H7 (cell line): ENCODE measurements around the gene PLXND1. TPM values are rescaled to one million over a fixed set of nuclear protein-coding genes. Genes with fewer than 3 reads are reported as not detected.
"Not testable (repeated sequence)": the region's sequence is repeated elsewhere in the genome, so short reads cannot be mapped to it uniquely, and the experiment has no call there.

Source experiments
- DNase-seq: peaks from one replicate; pipeline ENCODE4 v3.0.0; 2012
- H3K27me3 ChIP-seq: 2 replicates; pipeline ENCODE4 v1.6.0; 2011; ENCODE audit warnings: mild to moderate bottlenecking, low read length; ENCODE audit not compliant: control insufficient read depth, insufficient read depth
- H3K36me3 ChIP-seq: replicated peaks from 2 replicates; pipeline ENCODE4 v1.5.1; 2011; ENCODE audit warnings: low read length; ENCODE audit not compliant: control insufficient read depth, insufficient read depth
- H3K4me3 ChIP-seq: 2 replicates; pipeline ENCODE4 v1.5.1; 2011; ENCODE audit warnings: low read depth, mild to moderate bottlenecking, control low read depth, low read length, moderate library complexity; ENCODE audit not compliant: insufficient read depth
- total RNA-seq: library from RNA; depleted of rRNA; stranded (reverse); fragments of >200 nt; shearing (Covaris generic); gene quantifications from 2 replicates; pipeline ENCODE4 v1.2.3, GENCODE V29; 2014; rRNA removed

Gene PLXND1
- 59.0 and 70.4 TPM in 2 replicates for total RNA-seq

DNA sequence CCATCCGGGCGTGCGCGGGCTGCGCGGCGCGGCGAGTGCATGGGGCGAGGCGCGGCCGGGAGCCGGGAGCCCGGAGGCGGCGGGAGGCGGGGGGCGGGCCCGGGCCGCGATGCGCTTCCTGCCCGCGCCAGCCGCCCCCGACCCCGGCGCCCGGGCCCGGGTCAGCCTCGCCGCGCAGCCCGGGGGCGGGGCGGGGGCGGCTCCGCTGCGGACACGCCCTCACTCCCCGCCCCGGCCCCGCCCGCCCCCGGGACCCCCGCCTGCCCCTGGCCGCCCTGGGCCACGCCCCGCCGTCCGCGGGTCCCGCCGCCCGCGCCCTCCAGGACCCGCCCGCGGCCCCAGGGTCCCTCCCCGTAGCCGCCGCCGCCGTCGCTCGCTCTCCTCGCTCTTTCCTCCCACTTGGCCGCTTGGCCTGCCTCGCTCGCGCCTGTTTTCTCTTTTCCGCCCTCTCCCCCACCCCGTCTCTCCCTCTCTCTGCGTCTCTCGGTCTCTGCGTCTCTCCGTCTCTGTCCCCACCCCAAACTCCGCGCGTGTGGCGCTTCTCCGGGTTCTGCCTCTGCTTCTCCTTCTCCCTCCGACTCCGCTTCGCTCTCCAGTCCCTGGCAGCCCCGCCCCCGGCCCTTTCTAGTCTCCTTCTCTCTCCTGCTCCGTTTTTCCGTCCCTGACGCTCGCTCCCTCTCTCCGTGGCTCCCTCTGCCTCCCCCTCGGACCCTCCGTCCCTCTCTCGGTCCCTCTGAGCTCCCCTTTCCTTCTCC lies at the start of gene PLXND1:
Gene PLXND1 (minus strand): TSS at position 41 of the 755 bp plus-strand sequence. CDS start 37 bp downstream, at position 4.
- DNase-seq = peak; percentile 100
- Histone ChIP-seq H3K4me3 (peak within 1 kb of the TSS; percentile 69), H3K27me3 (peaks cover 20% of the 10 kb centered on the region), H3K36me3 (no peaks in the 10 kb centered on the region)

DNA sequence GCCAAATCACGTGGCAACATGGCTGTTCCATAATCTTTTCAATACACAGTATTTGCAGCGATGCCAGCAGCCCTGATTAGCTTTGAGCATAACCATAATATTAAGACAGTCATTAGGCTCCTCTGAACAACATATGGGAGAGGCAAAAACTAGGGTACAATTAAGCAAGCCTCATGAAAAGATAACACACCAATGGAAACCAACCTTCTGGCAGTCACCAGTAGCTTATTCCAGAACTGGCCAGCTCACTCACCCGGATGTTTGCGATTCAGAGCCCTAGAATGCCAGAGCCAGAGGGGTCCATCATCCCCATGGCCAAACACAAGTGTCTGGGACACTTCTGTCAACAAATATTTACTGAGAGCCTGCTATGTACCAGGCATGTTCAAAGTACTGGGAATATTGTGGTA lies 48.8 kb upstream of the PLXND1 start:
- Histone ChIP-seq H3K27me3 (no peaks in the 10 kb centered on the region), H3K36me3 (no peaks in the 10 kb centered on the region), H3K4me3 (no peak overlapping the region)
- no peak for DNase-seq

DNA sequence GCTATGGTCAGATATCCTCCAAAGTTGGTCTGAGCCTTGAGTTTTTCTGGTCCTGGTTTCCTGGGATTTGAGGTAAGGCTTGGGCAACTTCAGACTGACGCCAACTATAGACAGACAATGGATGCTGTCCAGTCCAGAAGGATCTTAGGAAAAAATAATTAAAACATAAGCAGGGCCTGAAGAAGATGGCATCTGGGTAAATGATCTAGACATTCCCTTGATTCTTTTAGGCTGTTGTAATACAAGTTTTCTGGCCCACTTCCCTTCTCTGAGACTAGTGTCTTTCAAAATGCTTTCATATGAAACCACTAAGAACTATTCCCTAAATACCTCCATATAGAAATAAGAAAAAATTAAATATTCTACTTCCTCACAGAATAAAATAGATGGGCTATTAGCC lies 47.7 kb upstream of the PLXND1 start:
- DNase-seq = no peak
- no peak overlapping the region for H3K4me3 ChIP-seq
- H3K27me3 ChIP-seq = no peaks in the 10 kb centered on the region
- H3K36me3 ChIP-seq = no peaks in the 10 kb centered on the region

GRCh38 chr3:129653019-129653418 lies 46.5 kb upstream of the PLXND1 start:
- H3K4me3 ChIP-seq = no peak overlapping the region
- H3K27me3 ChIP-seq = no peaks in the 10 kb centered on the region
- DNase-seq = no peak

DNA sequence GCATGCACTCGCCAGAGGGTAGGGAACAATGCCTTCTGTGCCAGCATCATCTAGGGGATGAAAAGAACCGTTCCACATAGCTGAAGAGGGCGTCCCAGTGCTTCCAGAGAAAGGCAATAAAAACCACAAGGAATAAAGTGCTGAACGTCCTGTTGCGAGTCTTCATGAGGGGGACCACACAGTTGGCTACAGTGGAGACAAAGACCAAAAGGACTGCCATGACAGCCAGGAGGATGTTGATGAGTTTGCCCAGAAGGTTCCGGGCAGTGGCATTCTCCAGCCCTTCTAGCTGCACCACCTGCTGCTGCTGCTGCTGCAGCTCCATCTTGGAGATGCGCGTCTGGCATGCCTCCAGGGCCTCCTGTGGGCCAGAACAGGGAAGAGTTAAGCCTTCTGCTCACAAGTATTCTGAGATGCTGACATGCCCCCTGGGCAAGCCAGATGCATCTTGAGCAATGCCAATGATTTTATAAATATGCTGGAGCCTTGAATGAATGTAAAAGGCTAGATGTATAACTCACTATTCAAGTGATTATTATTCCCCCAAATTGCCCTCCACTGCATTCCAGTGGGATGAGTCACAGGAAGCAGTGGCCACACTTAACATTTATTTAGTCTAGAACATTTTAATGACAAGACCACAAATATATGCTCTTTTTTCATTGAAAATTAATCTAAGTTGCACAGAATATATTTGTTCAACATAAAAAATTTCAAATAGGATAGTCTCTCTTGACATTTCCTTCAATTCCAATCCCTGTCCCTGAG lies 45.1 kb upstream of the PLXND1 start:
- no peaks in the 10 kb centered on the region for H3K27me3 ChIP-seq
- H3K4me3 ChIP-seq = no peak overlapping the region
- no peaks in the 10 kb centered on the region for H3K36me3 ChIP-seq
- DNase-seq = no peak

More at GRCh38 chr3:129653019-129653418, 46.5 kb upstream of the PLXND1 start:
- H3K36me3 ChIP-seq = no peaks in the 10 kb centered on the region

GRCh38 chr3:129650256-129650872 lies 43.9 kb upstream of the PLXND1 start:
- Histone ChIP-seq H3K36me3 (no peaks in the 10 kb centered on the region), H3K27me3 (no peaks in the 10 kb centered on the region), H3K4me3 (no peak overlapping the region)
- DNase-seq = peak; percentile 68

DNA sequence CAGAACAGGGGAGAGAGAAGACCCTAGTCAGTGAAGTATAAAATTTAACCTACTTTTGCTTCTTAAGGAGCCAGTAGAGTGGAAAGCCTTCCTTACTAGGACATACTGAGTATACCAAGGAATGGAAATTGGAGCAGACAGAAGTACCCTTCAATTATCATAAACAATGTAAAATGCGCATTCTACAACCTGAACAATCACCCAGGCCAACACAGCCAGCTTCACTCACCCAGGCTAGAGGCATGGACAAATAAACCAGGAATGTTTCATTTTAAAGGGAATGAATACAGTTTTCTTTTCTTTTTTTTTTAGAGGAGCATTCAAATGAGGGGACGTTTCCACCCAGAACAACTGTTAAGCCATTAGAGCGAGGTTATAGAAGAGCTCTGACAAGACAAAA lies 41.9 kb upstream of the PLXND1 start:
- DNase-seq = no peak
- no peaks in the 10 kb centered on the region for H3K36me3 ChIP-seq
- no peaks in the 10 kb centered on the region for H3K27me3 ChIP-seq
- no peak overlapping the region for H3K4me3 ChIP-seq

DNA sequence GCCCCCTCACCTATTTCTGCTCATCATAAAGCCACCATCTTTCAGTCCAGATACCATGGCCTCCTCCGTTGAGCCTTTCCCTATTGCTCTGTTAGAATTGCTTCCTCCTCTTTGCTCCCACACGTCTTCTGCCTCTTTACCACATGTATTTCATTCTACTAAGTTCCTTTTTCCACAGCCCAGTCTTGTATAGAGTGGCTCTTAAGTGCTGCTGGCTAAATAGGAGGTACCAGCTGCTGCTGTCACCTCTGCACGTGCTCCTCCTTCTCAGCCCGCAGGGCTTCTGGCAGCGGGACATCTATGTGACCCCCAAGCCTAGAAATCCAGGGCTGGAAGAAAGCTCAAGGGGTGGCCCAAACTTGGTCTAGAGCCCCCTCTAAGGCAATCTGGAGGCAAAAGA lies 38.8 kb upstream of the PLXND1 start:
- Histone ChIP-seq H3K36me3 (no peaks in the 10 kb centered on the region), H3K4me3 (no peak overlapping the region), H3K27me3 (no peaks in the 10 kb centered on the region)
- DNase-seq = no peak

DNA sequence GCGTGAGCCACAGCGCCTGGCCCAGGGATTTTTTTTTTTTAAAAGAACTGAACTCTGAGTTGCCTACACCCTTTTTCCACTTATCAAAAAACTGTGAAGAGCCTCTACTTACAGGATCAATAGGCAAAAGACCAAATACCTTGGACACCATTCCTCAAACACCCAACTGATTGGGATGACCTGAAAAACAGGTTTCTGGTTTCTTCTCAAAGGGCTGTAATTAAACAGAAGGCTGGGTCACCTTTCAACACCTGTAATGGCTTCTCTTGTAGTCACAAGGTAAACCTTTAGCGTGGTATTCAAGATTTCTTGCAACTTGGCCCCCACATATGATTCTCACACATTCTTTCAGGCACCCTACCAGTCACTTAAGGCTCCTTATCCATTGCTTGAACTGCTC lies 38.4 kb upstream of the PLXND1 start:
- Histone ChIP-seq H3K36me3 (no peaks in the 10 kb centered on the region), H3K4me3 (no peak overlapping the region), H3K27me3 (no peaks in the 10 kb centered on the region)
- DNase-seq = no peak

DNA sequence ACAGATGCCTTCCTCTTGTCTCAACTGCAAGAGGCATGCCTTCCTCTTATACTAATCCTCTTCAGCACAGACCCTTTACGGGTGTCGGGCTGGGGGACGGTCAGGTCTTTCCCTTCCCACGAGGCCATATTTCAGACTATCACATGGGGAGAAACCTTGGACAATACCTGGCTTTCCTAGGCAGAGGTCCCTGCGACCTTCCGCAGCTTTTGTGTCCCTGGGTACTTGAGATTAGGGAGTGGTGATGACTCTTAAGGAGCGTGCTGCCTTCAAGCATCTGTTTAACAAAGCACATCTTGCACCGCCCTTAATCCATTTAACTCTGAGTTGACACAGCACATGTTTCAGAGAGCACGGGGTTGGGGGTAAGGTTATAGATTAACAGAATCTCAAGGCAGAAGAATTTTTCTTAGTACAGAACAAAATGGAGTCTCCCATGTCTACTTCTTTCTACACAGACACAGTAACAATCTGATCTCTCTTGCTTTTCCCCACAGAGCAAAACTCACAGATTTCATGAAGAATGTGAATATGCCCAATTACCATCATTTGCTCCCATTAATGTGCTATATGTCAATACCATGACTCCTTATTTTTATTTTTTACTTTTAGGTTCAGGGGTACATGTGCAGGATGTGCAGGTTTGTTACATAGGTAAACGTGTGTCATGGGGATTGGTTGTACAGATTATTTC lies 35.2 kb upstream of the PLXND1 start:
- DNase-seq = not testable (repeated sequence)

DNA sequence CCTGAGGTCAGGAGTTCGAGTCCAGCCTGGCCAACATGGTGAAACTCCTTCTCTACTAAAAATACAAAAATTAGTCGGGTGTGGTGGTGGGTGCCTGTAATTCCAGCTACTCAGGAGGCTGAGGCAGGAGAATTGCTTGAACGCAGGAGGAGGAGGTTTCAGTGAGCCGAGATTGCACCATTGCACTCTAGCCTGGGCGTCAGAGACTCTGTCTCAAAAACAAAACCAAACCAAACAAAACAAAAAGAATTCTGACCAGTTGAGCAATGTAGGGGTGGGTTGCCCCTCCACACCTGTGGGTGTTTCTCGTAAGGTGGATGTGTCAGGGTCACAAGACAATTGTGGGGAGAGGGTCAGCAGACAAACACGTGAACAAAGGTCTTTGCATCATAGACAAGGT lies 34.5 kb upstream of the PLXND1 start:
- H3K36me3 ChIP-seq, H3K27me3 ChIP-seq, H3K4me3 ChIP-seq, DNase-seq: not testable (repeated sequence)

More for the DNA sequence above, 35.2 kb upstream of the PLXND1 start:
- not testable (repeated sequence) for H3K27me3 ChIP-seq, H3K4me3 ChIP-seq, H3K36me3 ChIP-seq

DNA sequence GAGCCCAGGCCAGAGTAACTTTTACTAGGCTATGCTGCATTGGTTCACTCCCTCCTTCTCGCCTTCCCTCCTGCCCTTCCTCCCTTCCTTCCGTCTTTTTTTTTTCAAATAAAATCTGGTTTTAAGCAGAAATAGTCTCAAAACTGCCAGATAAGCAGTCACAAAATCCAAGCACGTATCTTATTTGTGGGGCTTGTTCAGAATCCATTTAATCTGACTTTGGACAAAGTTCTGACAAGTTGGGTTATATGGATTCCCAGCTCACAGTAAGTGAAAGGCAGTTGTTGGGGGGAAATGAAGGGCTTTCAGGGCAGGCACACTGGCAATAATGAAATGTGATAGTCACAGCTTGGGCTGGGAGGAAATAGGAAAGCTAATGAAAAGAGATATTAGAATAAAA lies 32.0 kb upstream of the PLXND1 start:
- no peak for DNase-seq
- H3K4me3 ChIP-seq = no peak overlapping the region
- H3K36me3 ChIP-seq = no peaks in the 10 kb centered on the region
- H3K27me3 ChIP-seq = no peaks in the 10 kb centered on the region

- Histone ChIP-seq H3K27me3 (no peaks in the 10 kb centered on the region), H3K36me3 (no peaks in the 10 kb centered on the region), H3K4me3 (no peak overlapping the region)
- DNase-seq = no peak
These were observed 29.6 kb upstream of the PLXND1 start for GRCh38 chr3:129636082-129636481.

- H3K36me3 ChIP-seq = no peaks in the 10 kb centered on the region
- DNase-seq = no peak
- H3K4me3 ChIP-seq = no peak overlapping the region
- no peaks in the 10 kb centered on the region for H3K27me3 ChIP-seq
These were observed 29.2 kb upstream of the PLXND1 start for GRCh38 chr3:129635656-129636055.
